Sigmoid colon (tissue), 3 donors: Measurements from ENCODE around the gene MMRN1.

Experiments used
- CTCF ChIP-seq, 4 experiments: fragments of 450-650 bp in 3 of 4; fragments of 200-600 bp in 1 of 4; IDR thresholded peaks; one replicate each; pipeline ENCODE4 v1.5.1; 2016 to 2019; ENCODE audit warnings: antibody characterized with exemption in 4 of 4, mild to moderate bottlenecking in 3 of 4, moderate library complexity in 2 of 4
- POLR2A ChIP-seq, 2 donors: fragments of 450-650 bp; IDR thresholded peaks; one replicate each; pipeline ENCODE4 v1.6.1; 2016; ENCODE audit warnings: antibody characterized with exemption in 2 of 2, mild to moderate bottlenecking in 2 of 2, moderate library complexity in 2 of 2

GRCh38 chr4:89879215-89879614, 15.4 kb upstream of the MMRN1 start:
- TF ChIP-seq CTCF (IDR thresholded peaks at IDR 0.05) (no peak), POLR2A (IDR thresholded peaks at IDR 0.05) (no peak)
